DND-41 (cell line): ENCODE measurements around the gene PRMT5.

Experiments
- ATAC-seq: fragments of 200-7000 bp; cut with Tn5 transposase; 3 replicates; pipeline ENCODE4 v1.9.1; 2021; ENCODE audit warnings: low read depth; ENCODE audit not compliant: insufficient read depth
- DNase-seq: peaks from one replicate; pipeline ENCODE4 v3.0.0-alpha.2; 2020
- H2AFZ ChIP-seq: 2 replicates; pipeline ENCODE4 v1.6.0; 2012; ENCODE audit warnings: low read depth, low read length
- H3K27ac ChIP-seq: 2 replicates; pipeline ENCODE4 v1.5.1; 2012; ENCODE audit warnings: low read length, inconsistent platforms
- H3K27me3 ChIP-seq: fragments of 200-600 bp; sonication (generic); 2 replicates; pipeline ENCODE4 v1.6.0; 2012; ENCODE audit warnings: low read length, mild to moderate bottlenecking, inconsistent platforms; ENCODE audit not compliant: insufficient read depth, poor library complexity
- H3K36me3 ChIP-seq: 2 replicates; pipeline ENCODE4 v1.5.1; 2012; ENCODE audit warnings: low read length, inconsistent platforms; ENCODE audit not compliant: insufficient read depth
- H3K4me1 ChIP-seq: 2 replicates; pipeline ENCODE4 v1.5.1; 2012; ENCODE audit warnings: mild to moderate bottlenecking, low read length; ENCODE audit not compliant: insufficient read depth
- H3K4me2 ChIP-seq: 2 replicates; pipeline ENCODE4 v1.6.0; 2012; ENCODE audit warnings: mild to moderate bottlenecking, moderate library complexity, low read length, inconsistent platforms; ENCODE audit not compliant: insufficient read depth
- H3K4me3 ChIP-seq, 2 experiments: fragments of 200-600 bp in 1 of 2; shearing (Covaris generic) in 1 of 2; 2 replicates each; pipeline ENCODE4 v1.5.1; 2012 to 2016; ENCODE audit warnings: inconsistent platforms in 2 of 2, low read length in 2 of 2, mild to moderate bottlenecking in 2 of 2, low read depth in 1 of 2, moderate library complexity in 1 of 2
- H3K79me2 ChIP-seq: 2 replicates; pipeline ENCODE4 v1.6.0; 2012; ENCODE audit warnings: low read length, inconsistent platforms; ENCODE audit not compliant: insufficient read depth
- H3K9ac ChIP-seq: 2 replicates; pipeline ENCODE4 v1.6.0; 2012; ENCODE audit warnings: low read depth, mild to moderate bottlenecking, inconsistent platforms, low read length, moderate library complexity
- H3K9me3 ChIP-seq: 2 replicates; pipeline ENCODE4 v1.5.1; 2012; ENCODE audit warnings: low read length, moderate library complexity, mild to moderate bottlenecking, inconsistent platforms; ENCODE audit not compliant: insufficient read depth, severe bottlenecking
- H4K20me1 ChIP-seq: 2 replicates; pipeline ENCODE4 v1.6.0; 2012; ENCODE audit warnings: low read length; ENCODE audit not compliant: insufficient read depth
- EZH2 ChIP-seq: IDR thresholded peaks from 3 replicates; pipeline ENCODE4 v1.6.1; 2012; ENCODE audit warnings: borderline replicate concordance, low read depth, mild to moderate bottlenecking, moderate library complexity, low read length, inconsistent platforms; ENCODE audit not compliant: severe bottlenecking
- TF ChIP-seq, protein P1 (sequence below): IDR thresholded peaks from 2 replicates; pipeline ENCODE4 v1.5.1; 2012; ENCODE audit warnings: borderline replicate concordance, low read length, moderate library complexity, mild to moderate bottlenecking; ENCODE audit not compliant: poor library complexity, severe bottlenecking; ENCODE audit errors: extremely low read depth

PRMT5 gene

GRCh38 chr14:22888662-22889061 is 40.5 kb downstream of the PRMT5 start:
- H3K27ac ChIP-seq: no peak overlapping the region
- H4K20me1 ChIP-seq: peaks cover 4% of the 10 kb centered on the region; the same call in 1 of the 2 replicates
- no peak overlapping the region for H2AFZ ChIP-seq
- no peak overlapping the region for H3K4me2 ChIP-seq
- H3K27me3 ChIP-seq: peaks cover 40% of the 10 kb centered on the region
- H3K4me1 ChIP-seq: no peaks in the 10 kb centered on the region
- no peak overlapping the region for H3K4me3 ChIP-seq
- ATAC-seq (no peak), DNase-seq (no peak)
- no peaks in the 10 kb centered on the region for H3K36me3 ChIP-seq
- TF ChIP-seq EZH2: no peak
- TF ChIP-seq, protein P1, sequence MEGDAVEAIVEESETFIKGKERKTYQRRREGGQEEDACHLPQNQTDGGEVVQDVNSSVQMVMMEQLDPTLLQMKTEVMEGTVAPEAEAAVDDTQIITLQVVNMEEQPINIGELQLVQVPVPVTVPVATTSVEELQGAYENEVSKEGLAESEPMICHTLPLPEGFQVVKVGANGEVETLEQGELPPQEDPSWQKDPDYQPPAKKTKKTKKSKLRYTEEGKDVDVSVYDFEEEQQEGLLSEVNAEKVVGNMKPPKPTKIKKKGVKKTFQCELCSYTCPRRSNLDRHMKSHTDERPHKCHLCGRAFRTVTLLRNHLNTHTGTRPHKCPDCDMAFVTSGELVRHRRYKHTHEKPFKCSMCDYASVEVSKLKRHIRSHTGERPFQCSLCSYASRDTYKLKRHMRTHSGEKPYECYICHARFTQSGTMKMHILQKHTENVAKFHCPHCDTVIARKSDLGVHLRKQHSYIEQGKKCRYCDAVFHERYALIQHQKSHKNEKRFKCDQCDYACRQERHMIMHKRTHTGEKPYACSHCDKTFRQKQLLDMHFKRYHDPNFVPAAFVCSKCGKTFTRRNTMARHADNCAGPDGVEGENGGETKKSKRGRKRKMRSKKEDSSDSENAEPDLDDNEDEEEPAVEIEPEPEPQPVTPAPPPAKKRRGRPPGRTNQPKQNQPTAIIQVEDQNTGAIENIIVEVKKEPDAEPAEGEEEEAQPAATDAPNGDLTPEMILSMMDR: no peak
- H3K9me3 ChIP-seq: no peaks in the 10 kb centered on the region
- H3K79me2 ChIP-seq: no peaks in the 10 kb centered on the region
- H3K9ac ChIP-seq: no peak overlapping the region

GRCh38 chr14:22887990-22888378 is 41.2 kb downstream of the PRMT5 start:
- Histone ChIP-seq H2AFZ (no peak overlapping the region), H3K27ac (no peak overlapping the region), H3K9me3 (no peaks in the 10 kb centered on the region), H3K4me3 (no peak overlapping the region), H3K36me3 (no peaks in the 10 kb centered on the region), H3K79me2 (no peaks in the 10 kb centered on the region), H3K4me1 (no peaks in the 10 kb centered on the region), H3K9ac (no peak overlapping the region), H3K27me3 (peaks cover 46% of the 10 kb centered on the region), H4K20me1 (peaks cover 8% of the 10 kb centered on the region; the same call in 1 of the 2 replicates), H3K4me2 (no peak overlapping the region)
- peak; percentile 19 for DNase-seq
- ATAC-seq: peak; percentile 44; the same call in 2 of the 3 replicates
- TF ChIP-seq, protein P1: no peak
- TF ChIP-seq EZH2: no peak

DNA sequence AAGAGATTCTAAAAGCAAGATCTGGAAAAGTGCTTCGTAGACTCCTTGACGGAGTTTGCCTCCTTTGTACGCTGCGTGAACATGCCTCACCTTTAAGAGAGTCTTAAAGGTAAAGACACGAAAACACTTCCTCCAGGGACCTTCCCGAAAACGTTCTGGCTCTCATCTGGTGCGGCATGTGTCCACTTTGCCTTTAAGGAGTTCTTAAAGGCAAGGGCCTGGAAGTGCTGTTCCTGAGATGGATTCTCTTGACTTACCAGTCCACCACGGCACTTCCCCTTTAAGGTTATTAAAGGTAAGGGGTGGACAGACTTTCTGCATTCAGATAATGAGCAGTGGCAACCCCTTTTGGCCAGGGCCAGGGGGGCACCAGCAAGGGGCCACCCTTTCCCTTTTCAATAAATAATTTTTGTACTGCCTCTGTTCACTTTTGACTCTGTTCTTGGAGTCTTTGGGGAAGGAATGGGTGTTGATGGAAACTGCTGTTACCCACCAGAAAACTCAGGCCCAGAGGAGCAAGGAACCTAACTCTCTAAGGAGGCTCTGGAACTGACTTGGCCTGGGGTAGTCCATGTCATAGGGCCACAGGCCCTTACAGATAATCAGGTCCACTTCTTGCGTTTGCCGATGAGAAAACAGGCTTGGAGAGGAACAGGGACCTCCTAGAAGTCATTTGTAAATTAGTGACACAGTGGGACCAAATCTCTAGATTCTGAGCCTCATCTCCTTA is 41.8 kb downstream of the PRMT5 start:
- no peak overlapping the region for H3K4me2 ChIP-seq
- no peaks in the 10 kb centered on the region for H3K9me3 ChIP-seq
- no peak for ATAC-seq
- H3K27me3 ChIP-seq: peaks cover 47% of the 10 kb centered on the region
- no peak overlapping the region for H3K27ac ChIP-seq
- H4K20me1 ChIP-seq: peaks cover 13% of the 10 kb centered on the region; the same call in 1 of the 2 replicates
- H3K4me1 ChIP-seq: no peaks in the 10 kb centered on the region
- H2AFZ ChIP-seq: no peak overlapping the region
- H3K9ac ChIP-seq: no peak overlapping the region
- TF ChIP-seq, protein P1: no peak
- no peak for TF ChIP-seq EZH2
- no peak overlapping the region for H3K4me3 ChIP-seq
- no peaks in the 10 kb centered on the region for H3K79me2 ChIP-seq
- no peaks in the 10 kb centered on the region for H3K36me3 ChIP-seq
- no peak for DNase-seq
